NCI-H2081 treated with DMSO at 0.1 percent for 48 hours (cell line): ENCODE results near the gene C8A.

Source experiments
- DNase-seq: peaks from one replicate; lab custom pipeline; 2025; lab: John Stamatoyannopoulos, UW

The C8A gene

DNA sequence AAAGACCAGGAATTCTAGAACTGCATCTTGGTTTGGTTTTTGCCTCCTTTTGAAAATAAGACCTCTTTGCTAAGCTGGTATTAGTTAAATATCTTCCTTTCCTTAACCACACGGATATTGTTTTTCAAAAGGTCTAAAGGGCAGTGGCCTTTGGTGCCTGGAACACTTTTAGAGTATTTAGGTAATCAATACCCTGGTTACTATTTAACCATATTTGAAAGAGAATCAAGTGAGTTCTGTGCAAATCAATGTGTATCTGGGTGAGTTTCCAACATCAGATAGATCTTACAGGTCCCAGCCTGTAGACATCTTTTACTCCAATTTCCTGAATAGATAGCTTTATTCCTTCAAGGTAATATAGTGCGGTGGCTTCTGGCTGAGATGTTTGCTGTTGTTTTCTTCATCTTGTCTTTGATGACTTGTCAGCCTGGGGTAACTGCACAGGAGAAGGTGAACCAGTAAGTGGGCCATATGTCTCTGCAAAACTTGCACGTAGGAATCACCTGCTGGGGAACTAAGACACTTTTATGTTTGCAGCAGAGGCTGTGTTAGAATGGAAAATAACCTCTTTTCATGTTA, at the start of gene C8A:
Gene C8A (plus strand): TSS at position 277 of the 579 bp plus-strand sequence. CDS start 105 bp downstream, at position 382.
- no peak for DNase-seq

DNA sequence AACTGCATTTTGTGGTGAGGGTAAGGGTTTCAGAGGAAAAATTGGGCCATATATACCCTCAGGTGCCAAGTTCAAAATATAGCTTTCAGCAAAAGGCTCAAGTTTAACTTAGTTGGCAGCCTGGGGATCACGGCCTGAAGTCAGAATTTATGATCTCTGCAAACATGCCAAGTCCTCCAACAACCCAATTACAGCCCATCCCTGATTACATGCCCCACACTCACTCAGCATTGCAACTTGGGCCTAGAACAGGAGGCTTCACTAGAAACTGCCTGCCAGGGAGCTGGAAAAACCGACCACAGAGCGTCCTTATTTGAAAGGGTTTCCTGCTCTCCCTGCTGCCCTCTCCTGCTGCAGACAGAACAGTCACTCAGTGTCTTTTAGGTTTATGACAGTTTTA, 47.8 kb upstream of the C8A start:
- DNase-seq: no peak

DNA sequence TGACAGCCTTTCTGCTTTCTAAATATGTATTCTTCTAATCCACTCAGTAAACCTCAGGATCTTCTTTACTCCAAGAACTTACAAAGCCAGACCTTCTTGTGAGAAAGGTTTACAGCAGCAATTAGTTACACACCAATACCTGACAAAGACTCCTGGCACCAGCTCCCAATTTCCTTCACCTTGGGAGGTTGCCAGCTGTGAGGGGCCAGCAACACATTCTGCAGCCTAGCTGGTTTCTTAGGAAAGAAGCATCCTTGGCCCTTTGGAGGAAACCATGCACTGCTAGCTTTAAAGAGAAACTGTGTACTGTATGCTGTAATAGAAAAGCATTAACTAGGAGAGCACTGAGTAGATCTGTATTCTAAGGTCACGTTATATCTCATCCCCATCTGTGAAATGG, 46.2 kb upstream of the C8A start:
- no peak for DNase-seq

DNA sequence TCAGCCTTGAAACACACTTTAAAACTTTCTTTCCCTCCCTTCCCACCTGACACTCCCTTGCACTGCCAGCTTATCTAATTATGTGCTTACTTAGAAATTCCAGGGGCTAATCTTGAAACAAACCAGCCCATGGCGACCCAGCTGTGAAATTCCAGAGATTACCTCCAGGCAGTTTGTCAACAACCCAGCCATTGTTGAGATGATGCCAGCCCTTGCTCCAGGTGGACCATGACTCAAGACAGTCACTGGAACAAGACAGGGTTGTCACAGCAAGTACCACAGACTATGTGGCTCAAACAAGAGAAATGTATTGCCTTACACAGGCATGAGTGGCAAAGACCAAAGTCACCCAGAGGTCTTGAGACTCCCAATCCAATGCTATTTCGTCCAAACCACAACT, 43.3 kb upstream of the C8A start:
- no peak for DNase-seq

DNA sequence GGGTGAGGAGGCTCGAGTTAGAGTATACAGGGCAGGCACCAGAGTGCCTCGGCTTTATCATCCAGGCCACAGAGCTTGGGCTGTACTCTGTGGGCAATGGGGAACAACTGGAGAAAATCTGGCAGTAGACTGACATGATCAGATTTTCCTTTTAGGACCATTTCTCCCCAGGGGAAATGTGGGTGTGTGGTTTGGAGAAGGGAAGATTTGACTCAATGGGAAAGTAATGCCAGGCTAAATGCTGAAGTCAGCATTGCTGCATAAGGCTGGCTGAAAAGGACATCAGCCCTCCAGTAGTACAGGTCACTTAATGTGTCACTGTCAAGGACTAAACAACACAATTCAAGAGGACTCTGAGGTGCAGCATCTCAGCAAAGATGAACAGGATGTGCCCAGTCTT, 40.4 kb upstream of the C8A start:
- DNase-seq: no peak

DNA sequence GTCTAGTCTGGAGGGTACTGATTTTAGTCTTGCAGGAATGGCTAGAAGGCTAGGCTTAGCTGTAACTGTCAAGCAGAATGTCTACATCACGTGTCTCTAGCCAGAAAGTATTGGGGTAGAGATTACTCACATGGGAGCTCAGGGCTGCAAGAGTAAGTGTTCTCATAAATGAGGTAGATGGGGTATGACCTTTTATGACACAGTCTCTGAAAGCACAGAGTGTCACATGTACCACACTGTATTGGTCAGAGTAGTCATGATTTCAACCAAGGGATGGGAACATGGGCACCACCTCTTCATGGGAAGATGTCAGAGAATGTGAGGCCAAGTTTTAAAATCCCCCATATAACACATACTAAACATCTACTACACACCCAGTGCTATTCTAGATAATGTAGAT, 38.3 kb upstream of the C8A start:
- no peak for DNase-seq

DNA sequence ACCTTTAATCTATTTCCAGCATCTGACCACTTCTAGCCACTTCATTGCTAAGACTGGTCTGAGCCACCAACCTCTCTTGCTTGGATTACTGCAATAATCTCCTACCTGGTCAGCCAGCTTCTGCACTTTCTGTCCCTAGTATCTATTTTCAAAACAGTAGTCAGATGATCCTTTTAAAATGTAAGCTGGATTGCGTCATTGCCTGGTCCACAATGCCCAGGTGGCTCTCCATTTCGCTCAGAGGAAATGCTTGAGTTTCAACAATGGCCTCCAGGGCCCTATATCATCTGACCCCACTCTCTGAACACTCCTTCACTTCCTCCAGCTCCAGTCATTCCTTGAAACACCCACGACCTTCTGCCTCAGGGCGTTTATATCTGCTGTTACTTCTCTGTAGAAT, 37.7 kb upstream of the C8A start:
- DNase-seq: no peak

DNA sequence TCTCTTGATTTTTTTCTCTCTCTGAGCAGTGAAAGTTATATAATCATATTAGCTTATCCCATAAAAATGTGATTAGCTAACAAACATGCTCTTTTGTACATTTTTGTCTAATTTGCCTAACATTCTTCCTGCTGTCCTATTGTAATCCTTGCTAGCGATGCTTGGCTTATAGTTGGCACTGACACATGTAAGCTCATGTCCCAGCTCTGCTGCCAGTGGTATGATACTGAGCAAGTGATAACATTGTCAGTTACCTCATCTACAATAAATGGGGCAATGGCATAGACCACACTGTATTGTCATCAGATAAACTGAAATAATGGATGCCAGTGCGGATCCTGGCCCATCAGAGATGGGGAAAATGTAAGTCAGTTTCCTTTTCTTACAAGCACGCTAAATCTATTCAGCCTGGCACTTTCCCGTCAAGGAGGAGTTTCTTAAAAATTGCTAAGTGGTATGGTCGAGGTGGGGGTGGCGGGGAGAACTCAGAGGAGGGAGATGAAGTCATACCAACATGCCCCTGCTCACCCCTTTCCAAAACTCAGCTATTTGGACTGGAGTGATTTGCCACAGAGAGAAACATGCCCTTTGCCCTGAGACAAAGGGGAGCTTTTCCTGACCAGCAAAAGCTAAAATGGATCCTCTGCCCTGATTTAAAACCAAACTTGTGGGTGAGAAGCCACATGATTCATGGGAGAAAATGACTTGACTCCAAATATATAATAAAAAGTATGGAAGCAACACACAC, 36.7 kb upstream of the C8A start:
- no peak for DNase-seq

DNA sequence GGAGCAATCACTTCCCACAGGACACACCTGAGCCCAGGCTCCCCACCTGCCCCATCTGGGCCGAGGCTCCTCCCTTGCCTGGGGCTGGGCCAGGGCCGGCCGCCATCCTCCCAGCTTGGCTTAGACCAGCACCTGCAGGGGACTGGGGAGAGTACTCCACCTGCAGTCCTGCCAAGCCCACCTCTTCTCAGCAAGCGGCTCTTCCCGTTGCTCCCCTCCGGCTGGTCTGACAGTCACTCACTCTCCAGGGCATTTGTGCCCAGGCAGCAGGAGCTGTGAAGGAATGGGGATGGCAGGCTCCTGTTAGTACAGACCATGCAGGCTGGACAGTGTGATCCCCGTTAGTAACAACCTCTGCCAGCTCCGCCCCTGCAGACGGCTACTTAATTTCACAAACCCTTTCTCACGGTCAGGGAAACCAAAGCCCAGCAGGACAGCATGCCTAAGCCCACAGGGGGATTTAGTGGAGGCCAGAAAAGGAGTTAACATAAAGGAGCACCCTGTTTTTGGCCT, 35.2 kb upstream of the C8A start, which contains the start of gene FYB2:
Gene FYB2 (minus strand): TSS at position 18 of the 513 bp plus-strand sequence. CDS start 114 bp downstream, outside the sequence.
- no peak for DNase-seq

DNA sequence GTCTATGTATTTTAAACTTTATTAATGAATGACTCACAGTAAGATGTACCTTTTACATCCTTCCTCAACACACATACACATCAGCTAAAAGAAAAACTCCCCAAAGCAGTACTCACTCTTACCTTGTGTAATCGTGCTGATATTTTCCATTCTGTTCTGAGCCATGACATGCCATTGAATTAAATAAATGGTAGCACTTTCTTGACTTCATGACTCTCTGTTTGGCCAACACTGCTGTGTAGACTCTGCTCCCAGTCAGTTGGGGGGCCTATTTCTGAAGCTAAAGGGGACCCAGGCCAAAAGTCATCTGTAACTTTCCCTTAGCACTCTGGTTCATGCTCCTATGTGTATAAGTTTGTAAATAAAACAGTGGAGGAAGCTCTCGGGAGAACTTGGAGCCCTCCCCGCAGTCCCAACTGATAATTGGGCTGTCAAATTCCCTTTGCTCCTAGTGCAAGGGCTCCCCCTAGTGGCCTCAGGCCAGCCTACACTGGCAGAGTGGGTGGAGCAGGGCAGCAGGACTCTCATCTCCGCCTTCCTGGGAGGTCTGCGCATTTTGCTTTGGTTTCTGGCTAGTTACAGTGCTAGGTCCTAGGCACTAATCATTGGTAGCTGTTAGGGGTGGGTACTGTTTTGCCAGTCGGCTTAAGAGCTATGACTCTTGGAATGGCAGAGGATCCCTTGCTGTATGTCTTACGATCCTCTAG, 33.7 kb upstream of the C8A start:
- no peak for DNase-seq

DNA sequence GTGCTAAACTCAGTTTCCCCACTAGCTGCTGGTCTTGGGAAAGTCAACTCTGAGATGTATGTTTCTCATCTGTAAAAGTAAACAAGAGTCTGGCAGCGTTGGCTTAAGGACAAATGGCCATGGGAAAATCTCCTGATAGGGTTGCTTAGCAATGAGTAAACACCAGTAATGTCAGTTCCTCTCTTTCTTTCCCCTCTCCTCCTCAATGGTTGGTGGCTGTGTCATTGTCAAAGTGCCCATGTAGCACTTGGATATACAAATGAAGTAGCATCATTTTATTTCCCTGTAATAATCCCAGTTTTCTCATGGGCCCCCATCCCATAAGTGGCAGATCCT, 33.2 kb upstream of the C8A start:
- no peak for DNase-seq

DNA sequence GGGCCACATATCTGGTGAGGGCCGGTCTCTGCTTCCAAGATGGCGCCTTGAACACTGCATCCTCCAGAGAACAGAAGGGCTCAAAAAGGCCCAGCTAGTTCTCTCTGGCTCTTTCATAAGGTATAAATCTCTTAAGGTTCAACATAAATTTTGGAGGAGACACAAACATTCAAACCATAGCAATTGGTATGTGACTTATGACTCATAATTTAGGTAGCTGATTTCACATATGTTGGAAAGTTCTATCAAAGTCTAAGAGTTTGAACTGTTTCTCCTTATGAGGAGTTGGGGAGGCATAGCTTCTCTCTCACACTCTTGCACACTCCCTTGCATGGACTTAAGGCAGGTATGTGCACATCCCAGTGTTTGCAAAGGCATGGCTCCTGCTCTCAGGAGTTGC, 30.3 kb upstream of the C8A start:
- no peak for DNase-seq

DNA sequence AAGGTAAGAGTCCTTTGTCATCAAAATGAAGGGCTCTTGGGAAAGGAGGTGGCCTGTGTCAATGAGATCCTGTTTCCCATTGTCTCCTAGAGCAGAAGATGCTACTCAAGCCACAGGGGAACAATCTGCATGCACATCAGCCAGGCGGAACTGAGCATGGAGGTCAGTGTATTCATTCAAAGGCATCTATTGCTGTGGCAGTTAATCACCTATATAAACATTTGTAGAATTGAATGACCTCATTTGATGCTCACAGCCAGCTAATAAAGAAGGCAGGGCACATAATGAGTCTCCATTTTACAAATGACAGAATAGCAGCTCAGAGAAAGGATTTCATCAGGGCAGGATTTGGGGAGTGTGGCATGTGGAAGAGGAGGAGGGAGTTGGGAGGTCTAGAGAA, 29.7 kb upstream of the C8A start:
- peak; percentile 6 for DNase-seq

DNA sequence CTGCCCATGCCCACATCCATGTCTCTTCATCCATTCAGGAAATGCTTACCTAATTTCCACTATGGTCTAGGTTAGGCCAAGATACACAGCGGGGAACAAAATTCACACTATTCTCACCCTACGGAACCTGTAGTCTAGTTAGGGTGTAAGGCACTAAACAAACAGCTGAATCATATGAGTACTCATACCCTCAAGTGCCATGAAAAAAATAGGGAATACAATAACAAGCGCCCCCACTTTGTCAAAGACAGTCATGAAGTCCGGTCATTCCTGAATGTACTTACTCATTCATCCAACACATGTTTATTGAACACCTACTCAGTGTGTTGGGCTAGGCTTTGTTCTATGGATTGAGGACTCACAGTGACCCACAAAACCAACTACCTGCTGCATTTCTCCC, 29.2 kb upstream of the C8A start:
- no peak for DNase-seq

DNA sequence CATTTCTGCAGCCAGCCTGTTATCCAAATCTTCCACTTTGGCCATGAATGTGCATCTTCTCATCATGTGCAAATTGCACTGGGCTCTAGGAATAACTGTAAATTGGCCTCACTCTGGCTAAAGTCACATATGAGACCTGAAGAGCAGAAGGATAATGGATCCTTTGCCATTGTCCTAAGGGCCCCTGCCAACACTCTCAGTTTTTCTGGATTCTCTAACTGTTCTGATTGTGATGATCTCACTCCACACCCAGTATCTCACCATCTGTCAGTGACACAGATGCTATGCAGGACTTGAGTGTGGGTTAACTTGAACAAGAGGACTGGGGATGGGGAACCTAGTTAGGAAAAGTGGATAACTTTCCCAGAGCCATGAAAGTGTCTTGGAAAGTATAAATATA, 26.9 kb upstream of the C8A start:
- DNase-seq: no peak

DNA sequence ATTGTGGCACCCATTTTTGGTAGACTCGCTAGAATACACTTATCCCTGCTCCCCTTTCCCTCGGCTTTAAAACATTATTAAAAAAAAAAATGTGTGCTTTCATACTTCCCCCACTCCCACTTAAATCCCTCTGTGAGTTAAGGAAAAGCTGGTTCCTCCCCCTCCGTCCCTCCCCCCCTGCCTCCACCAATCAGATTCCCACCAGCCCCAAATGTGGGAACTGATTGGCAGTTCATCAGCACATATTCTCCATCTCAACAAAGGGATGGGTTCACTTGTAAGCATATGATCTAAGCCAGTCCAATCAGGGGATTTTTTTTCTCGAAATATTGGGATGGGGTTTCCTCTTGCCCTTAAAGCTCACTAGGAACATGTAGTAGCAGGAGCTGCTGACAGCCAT, 24.5 kb upstream of the C8A start:
- DNase-seq: no peak

DNA sequence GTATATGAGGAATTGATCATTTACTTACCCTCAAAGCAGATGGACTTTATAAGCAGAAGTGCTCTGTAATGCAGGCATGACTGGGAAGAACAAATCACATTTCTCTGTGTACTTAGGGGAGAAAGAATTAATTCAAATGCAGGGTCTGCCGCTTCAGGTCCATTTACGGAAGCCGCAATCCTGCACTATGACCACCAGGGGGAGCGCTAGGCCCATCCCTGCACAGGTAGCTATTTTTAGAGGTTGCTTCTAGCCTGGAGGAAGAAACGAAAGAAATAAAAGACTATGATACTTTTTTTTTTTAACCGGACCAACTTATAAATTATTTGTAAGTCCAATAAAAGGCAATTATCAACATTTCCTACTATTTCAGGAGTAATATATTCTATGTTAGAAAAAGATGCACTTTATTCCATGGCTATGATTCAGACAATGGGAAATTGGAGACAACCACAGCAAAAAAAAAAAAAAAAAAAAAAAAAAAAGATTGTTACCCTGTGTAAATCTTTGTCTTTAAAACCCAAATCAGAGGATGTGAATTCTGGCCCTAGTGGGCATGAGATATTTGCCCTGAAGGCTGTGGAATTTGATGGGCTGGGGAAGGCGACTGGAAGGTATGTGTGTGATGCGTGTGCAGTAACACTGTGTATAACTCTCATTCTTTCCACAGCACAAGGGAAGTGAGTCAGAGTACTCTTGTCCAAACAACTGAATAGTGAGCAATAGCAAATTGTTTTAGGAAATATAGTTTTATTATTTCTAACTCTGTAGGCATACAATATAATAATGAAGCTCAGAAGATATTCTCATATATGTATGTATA, 22.5 kb upstream of the C8A start:
- no peak for DNase-seq

DNA sequence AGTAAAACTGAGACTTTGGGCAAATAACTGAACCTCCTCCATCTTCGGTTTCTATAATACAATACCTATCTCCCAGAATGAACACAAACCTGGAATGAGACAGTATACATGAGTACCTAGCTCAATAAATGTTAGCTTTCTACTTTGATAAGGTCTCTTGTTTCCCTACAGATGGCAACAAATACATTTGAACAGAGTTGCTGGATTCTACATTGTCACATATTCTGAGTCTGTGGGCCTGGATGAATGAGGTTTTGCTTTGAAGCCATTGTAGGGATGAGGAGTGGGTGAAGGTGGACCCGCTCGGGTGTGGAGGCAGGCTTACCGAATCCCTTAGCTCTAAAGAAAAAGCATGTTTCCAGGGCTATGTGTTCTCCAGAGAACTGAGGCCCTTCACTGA, 21.5 kb upstream of the C8A start:
- DNase-seq: no peak

DNA sequence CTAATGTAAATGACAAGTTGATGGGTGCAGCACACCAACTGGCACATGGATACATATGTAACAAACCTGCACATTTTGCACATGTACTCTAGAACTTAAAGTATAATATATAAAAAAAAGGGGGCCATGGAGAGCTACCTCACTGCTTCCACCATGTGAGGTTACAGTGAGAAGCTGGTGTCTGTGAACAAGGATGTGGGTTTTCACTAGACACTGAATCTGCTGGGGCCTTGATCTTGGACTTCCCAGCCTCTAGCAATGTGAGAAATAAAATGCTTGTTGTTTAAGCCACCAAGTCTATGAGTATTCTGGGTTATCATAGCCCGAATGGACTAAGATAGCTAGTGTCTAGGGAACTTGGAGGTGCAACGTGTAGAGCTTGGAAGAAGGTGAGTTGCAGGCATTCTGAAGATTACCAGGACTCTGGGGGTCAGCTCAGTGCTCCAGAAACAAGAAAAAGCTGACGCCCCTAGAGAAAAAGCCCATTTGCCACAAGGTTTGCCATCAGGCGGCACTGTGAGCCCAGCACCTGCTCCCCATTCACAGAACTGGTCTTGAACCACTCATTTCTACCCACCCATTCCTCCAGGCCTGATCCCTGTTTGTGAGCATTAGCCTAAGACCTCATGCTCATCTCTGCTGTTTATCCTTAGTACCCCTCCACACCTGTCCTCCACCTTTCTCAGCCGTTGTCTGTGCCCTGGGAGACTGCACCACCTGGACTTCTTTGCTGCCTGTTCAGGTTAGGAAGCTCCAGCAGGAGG, 20.3 kb upstream of the C8A start:
- no peak for DNase-seq

DNA sequence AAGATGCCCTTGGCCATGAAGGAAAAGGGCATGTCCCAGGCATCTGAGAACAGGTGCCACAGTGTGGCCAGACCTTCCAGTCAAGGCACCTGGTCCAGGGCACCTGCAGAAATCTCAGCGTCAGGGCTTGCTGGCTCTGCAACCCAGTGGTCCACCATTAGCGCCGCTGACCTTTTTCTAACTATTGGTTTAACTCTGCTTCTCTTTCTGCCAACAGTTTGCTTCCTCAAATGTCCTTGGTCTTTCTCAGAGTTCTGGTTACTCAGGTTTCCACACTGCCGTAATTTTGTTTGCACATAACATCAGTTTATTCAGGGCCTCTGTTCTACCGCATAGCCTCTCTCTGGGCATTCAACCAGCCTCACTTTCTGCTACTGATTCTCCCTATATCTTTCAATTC, 18.9 kb upstream of the C8A start:
- no peak for DNase-seq

DNA sequence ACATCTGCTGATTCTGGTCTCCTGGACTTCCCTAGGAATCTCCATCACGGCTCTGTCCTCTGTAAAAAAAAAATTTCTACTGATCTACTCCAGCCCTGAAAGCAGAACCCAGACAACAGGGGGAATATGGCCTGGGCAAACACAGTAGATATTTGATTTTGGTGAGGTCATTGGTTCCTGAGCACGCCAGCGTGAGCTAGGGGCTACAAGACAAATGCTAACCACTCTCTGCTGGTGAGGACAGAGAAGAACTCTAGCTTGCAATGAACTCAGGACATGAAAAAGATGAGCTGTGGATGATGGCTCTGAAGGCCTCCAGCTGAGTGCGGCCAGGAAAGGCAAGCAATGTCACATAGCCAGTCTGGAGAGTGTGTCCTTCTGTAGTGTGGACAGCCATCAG, 18.2 kb upstream of the C8A start:
- DNase-seq: no peak
